Activated T-cell treated with anti-CD3 and anti-CD28 coated beads for 24 hours (primary cell): ENCODE data around the gene TPR.

ENCODE experiments used
- DNase-seq: peaks from one replicate; pipeline ENCODE4 v3.0.0-alpha.2; 2020; ENCODE audit warnings: low read depth

The TPR gene

DNA sequence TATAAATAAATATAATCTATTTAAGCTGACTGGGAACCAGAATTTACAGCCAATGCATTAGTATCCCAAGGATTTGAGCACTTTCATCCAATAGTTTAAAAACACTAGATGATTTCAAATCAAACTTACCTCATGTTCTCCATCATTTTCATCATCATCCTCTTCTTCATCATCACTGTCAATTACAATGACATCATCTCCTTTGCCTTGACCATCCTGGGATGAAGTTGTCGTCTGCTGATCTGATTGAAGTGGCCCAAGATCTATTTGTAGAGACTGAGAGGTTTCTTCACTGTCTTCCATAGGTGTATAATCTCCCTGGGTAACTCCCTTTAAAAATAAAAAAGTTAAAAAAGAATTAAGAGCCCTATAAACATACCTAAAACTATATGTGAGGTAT, 47.7 kb downstream of the TPR start:
- no peak for DNase-seq

- DNase-seq: no peak
These were observed 49.0 kb downstream of the TPR start for GRCh38 chr1:186326009-186326408.

DNA sequence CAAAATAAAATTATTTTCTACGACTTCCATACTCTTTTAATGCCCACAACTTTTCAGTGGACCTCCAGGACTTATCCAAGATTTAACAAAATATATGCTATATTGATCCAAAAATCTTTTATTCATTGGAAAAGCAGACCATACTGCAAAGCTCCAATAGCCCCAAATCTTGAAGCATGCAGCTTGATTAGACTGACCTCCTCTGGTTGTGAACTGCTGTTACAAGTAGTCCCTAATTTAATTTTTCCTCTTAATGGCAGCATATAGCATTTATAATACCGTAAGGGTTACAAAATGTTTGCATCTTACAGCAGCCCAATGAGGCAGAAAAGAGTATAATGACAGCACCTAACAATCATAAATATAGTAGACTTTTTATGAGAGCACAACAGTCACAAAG, 49.8 kb downstream of the TPR start:
- DNase-seq: no peak

DNA sequence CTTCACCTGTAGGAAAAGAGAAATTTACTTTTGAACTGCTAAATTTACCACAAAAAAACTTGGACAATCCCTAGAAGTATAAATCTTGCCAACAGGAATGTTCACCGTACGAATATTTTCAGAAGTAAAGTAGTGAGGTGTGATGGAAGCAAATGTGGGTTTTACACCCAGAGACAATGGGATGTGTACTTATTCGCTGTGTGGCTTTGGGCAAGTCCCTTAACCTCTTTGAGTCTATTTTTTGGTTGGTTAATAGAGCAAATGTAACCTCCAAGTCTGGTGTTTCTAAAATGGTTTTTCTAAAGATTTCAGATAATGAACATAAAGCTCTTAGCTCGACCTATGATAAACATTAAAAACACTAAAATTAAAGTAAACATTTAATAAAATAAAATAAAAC, 51.2 kb downstream of the TPR start:
- no peak for DNase-seq

DNA sequence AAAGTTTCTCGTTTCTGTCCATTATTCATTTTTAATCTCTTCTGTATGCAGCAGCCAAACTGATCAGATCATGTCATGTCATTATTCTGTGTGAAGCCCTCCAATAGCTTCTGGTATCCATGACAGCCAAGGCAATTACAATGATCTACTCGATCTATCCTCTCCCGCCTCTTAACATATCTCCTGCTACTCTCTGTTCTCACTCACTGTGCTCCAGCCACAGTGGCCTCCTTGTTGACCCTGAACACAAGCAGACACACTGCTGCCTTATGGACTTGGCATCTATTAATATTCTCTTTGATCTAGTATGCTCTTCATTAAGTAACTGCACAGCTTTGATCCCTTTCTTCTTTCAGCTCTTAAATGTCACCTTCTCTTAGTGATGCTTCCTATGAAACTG, 59.5 kb downstream of the TPR start:
- DNase-seq: no peak

DNA sequence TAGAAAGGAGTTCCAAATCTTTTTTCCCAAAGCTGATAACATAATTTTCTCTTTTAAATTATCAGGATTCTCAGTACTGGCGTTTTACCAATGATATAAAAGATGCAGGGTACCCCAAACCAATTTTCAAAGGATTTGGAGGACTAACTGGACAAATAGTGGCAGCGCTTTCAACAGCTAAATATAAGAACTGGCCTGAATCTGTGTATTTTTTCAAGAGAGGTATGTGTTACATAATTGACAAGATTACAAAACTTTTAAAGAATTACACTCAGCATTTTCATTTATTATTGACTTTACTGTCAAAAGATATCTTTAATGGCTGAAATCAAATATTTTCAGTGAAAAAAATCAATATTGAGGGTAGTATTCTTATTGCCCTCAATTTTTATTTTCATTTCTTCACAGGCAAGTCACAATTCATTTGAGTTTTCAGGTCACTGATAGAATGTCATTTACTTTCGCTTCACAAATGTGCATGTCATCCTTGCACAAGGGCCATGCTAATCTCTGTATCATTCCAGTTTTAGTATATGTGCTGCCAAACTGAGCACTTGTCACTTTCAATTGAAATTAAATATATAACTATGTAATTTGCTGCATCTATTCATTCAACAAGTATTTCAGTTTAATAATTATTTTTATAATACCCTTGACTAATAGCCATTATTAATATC, 63.5 kb downstream of the TPR start:
- DNase-seq: no peak

GRCh38 chr1:186310307-186310706, 64.7 kb downstream of the TPR start:
- DNase-seq: no peak

DNA sequence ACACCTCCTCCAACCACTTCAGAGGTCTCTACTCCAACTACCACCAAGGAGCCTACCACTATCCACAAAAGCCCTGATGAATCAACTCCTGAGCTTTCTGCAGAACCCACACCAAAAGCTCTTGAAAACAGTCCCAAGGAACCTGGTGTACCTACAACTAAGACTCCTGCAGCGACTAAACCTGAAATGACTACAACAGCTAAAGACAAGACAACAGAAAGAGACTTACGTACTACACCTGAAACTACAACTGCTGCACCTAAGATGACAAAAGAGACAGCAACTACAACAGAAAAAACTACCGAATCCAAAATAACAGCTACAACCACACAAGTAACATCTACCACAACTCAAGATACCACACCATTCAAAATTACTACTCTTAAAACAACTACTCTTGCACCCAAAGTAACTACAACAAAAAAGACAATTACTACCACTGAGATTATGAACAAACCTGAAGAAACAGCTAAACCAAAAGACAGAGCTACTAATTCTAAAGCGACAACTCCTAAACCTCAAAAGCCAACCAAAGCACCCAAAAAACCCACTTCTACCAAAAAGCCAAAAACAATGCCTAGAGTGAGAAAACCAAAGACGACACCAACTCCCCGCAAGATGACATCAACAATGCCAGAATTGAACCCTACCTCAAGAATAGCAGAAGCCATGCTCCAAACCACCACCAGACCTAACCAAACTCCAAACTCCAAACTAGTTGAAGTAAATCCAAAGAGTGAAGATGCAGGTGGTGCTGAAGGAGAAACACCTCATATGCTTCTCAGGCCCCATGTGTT, 66.6 kb downstream of the TPR start:
- no peak for DNase-seq

- no peak for DNase-seq
These were observed 67.6 kb downstream of the TPR start for GRCh38 chr1:186307445-186307844.

DNA sequence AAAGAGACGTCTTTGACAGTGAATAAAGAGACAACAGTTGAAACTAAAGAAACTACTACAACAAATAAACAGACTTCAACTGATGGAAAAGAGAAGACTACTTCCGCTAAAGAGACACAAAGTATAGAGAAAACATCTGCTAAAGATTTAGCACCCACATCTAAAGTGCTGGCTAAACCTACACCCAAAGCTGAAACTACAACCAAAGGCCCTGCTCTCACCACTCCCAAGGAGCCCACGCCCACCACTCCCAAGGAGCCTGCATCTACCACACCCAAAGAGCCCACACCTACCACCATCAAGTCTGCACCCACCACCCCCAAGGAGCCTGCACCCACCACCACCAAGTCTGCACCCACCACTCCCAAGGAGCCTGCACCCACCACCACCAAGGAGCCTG, 68.5 kb downstream of the TPR start:
- DNase-seq: no peak

DNA sequence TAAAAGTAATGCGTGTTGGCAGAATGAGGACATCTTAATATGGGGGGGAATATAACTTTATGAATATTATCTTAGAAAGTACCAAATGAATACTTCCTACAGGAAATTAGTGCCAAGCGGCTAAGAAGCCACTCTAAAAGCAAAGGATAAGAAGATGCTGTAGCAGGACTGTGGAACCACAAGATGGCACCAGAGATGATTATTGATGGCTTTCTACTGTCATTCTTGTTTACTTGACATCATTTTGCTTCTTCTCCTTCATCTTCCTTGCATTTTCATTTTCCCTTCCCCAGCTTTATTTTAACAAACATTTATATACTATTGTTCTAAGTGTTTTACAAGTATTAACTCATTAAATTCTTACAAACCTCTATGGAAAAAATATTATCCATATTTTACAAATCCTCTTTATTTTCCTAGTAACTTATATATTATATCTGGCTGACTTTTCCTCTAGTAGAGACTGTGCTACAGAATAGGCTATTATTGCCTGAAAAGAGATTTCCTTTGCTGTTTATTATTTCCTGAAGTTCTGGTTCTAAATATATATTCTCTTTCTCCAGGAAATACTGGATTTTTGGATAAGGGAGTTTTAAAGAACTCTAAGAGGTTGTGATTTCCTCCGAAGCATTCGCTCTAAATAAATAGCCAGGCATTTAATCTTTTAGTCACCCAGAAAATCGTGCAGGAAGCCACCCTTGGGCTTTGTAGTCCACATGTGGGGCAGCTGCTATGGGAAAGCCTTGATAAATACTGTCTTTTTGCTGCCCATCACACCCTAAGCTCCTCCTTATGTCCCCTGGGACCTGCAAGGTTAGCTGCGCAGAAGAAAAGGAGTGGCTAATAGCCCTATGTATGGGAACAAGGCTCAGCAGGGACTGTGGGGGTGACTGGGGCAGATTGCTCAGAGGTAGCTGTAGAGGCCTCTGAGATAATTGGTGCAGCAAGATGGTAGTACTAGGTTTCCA, 69.8 kb downstream of the TPR start:
- no peak for DNase-seq

DNA sequence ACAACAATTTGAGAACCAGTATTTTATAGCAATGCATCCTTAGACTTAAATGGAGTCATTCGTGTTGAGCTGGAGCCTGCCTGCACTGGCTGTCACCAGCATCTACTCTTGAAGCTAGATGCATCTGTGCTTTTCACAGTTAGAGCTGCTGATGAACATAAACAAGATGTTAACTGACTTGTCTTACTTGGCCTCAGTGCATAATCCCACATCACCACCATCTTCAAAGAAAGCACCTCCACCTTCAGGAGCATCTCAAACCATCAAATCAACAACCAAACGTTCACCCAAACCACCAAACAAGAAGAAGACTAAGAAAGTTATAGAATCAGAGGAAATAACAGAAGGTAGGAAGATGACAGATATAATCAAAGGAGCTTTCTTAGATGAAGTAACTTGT, 71.1 kb downstream of the TPR start:
- no peak for DNase-seq

GRCh38 chr1:186302381-186302920, 72.6 kb downstream of the TPR start:
- DNase-seq: no peak

GRCh38 chr1:186301448-186301847, 73.6 kb downstream of the TPR start:
- DNase-seq: no peak

- DNase-seq: no peak
These were observed 75.0 kb downstream of the TPR start for GRCh38 chr1:186300056-186300455.

GRCh38 chr1:186299570-186299969, 75.5 kb downstream of the TPR start:
- no peak for DNase-seq

- no peak for DNase-seq
These were observed 76.2 kb downstream of the TPR start for GRCh38 chr1:186298851-186299250.

DNA sequence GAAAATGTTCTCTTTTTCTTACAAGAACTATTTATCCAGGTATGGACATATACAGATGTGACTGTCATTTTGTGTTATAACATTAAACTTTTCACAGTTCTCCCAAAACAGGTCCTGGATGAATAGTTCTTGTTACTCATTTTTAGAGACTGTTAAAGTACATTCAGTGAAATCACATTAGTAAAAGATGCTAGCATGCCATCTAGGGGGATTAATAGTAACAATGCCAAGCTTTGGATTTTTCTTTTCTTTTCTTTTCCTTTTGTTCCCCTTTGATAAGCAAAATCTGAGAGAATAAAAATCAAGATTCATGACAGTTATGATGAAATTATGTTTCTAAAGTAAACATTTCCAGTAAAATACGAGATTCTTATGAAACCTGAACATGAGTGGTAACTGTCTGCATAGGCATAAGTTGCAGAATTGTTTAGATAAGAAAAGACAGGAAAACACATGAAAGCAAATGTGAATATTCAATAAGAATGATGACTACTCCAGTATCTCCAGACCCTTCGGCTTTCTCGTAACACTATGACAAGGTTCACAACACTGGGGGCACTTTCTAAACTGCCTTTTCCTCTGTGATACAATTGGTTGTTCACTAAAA, 77.5 kb downstream of the TPR start:
- no peak for DNase-seq

DNA sequence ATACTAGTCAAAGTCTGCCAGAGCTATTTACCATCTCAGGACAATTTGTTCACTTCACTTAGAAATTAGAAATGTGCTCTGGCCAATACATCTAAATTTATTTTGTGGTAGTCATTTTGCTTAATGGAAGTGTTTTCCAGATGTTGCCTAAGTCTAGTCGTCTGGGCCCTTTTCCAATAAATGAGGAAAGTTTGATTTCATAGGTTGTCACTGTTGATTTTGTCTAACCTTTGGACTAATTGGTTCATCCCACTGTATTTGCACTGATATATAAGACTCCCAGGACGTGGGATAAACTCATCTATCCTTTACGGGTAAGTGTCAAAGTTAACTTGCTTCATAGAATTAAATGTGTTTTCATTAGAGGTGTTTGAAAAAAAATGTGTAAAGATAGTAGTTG, 79.1 kb downstream of the TPR start, which contains the start of gene PRG4:
TSS of gene PRG4 (plus strand) at position 300 of the 400 bp plus-strand sequence.
- no peak for DNase-seq

GRCh38 chr1:186292875-186293274, 82.2 kb downstream of the TPR start:
- DNase-seq: no peak

DNA sequence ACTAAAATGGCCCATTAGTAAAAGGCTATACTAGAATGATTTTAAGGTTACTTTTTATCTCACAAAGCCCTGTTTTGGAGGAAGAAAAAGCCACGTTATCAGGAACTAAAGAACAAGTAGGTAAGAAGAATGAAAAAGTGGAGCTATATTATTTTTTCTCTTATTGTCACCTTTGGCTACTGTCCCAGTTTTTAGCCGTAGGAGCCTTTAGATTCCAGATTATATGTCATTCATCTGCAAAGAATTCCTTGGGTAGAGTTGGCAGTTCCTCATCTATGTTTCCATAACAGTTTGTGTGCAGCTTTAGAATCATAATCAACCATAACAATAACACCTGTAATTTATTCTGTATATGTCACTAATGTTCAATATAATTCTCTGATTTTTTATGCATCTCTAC, 83.8 kb downstream of the TPR start:
- no peak for DNase-seq
